ENCODE measurements around the gene GLCE. TPM values are rescaled to one million over a fixed set of nuclear protein-coding genes. Genes with fewer than 3 reads are reported as not detected.

Gene GLCE
- total RNA-seq, 3 donors from 2014 or later (not counting 1 experiment from before 2014, with no cell fraction given), result 2.0 to 4.5 (median 3.4) TPM

DNA sequence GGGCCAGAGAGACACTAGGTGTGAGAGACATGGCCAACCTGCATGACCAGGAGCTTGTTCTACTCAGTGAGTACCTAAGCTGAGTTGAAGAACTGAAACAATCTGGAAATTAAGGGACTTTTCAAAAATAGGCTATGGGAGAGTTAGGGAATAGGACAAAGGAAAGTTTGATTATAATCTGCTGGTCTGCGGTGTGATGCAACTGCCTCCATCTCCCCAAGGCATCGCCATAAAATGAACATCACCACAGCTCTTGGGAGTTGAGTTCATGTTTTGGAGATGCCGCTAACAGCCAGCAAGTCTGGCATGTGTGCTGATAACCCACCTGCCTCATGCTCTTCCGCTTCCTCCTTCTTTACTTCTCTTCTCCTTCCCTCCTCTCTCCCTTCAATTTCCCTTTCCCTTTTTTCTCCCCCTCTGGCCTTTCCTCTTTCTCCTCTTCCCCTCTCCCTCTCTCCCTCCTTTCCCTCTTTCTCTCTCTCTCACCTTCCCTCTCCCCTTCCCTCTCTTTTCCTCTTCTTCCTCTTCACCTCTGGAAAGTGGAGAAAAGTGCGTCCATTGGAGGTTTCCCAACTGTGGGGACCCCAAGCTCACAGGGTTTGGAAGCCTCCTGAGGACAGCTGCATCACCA, 39.1 kb upstream of the GLCE start:
- TF ChIP-seq, protein P1, sequence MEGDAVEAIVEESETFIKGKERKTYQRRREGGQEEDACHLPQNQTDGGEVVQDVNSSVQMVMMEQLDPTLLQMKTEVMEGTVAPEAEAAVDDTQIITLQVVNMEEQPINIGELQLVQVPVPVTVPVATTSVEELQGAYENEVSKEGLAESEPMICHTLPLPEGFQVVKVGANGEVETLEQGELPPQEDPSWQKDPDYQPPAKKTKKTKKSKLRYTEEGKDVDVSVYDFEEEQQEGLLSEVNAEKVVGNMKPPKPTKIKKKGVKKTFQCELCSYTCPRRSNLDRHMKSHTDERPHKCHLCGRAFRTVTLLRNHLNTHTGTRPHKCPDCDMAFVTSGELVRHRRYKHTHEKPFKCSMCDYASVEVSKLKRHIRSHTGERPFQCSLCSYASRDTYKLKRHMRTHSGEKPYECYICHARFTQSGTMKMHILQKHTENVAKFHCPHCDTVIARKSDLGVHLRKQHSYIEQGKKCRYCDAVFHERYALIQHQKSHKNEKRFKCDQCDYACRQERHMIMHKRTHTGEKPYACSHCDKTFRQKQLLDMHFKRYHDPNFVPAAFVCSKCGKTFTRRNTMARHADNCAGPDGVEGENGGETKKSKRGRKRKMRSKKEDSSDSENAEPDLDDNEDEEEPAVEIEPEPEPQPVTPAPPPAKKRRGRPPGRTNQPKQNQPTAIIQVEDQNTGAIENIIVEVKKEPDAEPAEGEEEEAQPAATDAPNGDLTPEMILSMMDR (IDR thresholded peaks at IDR 0.05), result no peak
- Histone ChIP-seq H3K4me1 (ENCODE audit: control insufficient read depth, insufficient read depth, low read length) (no peaks in the 10 kb centered on the region), H3K4me3 (ENCODE audit: low read length) (no peak overlapping the region), H3K9me3 (ENCODE audit: control insufficient read depth, insufficient read depth, low read length) (no peaks in the 10 kb centered on the region), H3K27ac (ENCODE audit: low read length) (no peak overlapping the region), H3K27me3 (ENCODE audit: control insufficient read depth, insufficient read depth, low read length) (no peaks in the 10 kb centered on the region), H3K36me3 (ENCODE audit: control insufficient read depth, insufficient read depth, low read length) (no peaks in the 10 kb centered on the region)
- H3K9me3 Mint-ChIP-seq, result no peaks in the 10 kb centered on the region
- H3K27ac Mint-ChIP-seq, result no peak overlapping the region
- H3K27me3 Mint-ChIP-seq (ENCODE audit: low read depth in 2 of 2), result peaks cover 8 to 9% of the 10 kb centered on the region in 2 donors
- no peaks in the 10 kb centered on the region for H3K36me3 Mint-ChIP-seq
- no peak overlapping the region for H3K4me3 Mint-ChIP-seq
- peaks cover 0 to 7% of the 10 kb centered on the region in 2 donors for H3K4me1 Mint-ChIP-seq
- WGBS (ENCODE audit: insufficient coverage), result 96% methylated on average over 5 of the region's 5 CpGs
- intact Hi-C loops (cut with micrococcal nuclease), result no loop called here
- DNase-seq, result no peak
- ATAC-seq, result no peak

GRCh38 chr15:69125236-69125635, 35.2 kb upstream of the GLCE start:
- Mint-ChIP-seq H3K27me3 (ENCODE audit: low read depth in 2 of 2) (no peaks in the 10 kb centered on the region), H3K4me1 (peaks cover 0 to 7% of the 10 kb centered on the region in 2 donors), H3K9me3 (no peaks in the 10 kb centered on the region), H3K36me3 (no peaks in the 10 kb centered on the region), H3K27ac (no peak overlapping the region), H3K4me3 (no peak overlapping the region)
- intact Hi-C loops (cut with micrococcal nuclease), result no loop called here
- no peaks in the 10 kb centered on the region for H3K27me3 ChIP-seq (ENCODE audit: control insufficient read depth, insufficient read depth, low read length)
- no peak overlapping the region for H3K4me3 ChIP-seq (ENCODE audit: low read length)
- H3K27ac ChIP-seq (ENCODE audit: low read length), result no peak overlapping the region
- no peaks in the 10 kb centered on the region for H3K36me3 ChIP-seq (ENCODE audit: control insufficient read depth, insufficient read depth, low read length)
- TF ChIP-seq, protein P1 (IDR thresholded peaks at IDR 0.05), result no peak
- 79% methylated on average over 8 of the region's 8 CpGs for WGBS (ENCODE audit: insufficient coverage)
- no peak for ATAC-seq
- DNase-seq, result no peak
- no peaks in the 10 kb centered on the region for H3K9me3 ChIP-seq (ENCODE audit: control insufficient read depth, insufficient read depth, low read length)
- H3K4me1 ChIP-seq (ENCODE audit: control insufficient read depth, insufficient read depth, low read length), result peaks cover 2% of the 10 kb centered on the region

DNA sequence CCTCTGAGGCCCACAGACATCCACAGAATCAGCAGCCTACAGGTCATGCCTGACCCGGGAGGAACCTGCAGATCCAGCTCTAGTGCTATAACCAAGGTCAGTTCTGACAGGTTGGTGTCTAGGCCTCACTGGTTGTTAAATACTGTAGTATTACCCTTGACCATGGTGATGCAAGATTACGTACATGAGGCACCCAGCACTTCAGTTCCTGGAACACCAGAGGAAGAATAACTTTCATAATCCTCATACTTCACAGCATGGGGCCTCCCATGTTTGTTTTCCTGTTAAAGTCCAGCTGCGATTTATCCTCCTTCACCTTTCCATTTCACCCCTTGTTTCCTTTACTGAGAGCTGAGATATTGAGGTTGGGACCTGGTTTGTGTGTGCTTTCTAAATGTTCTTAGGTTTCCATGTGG, 34.4 kb upstream of the GLCE start:
- Mint-ChIP-seq H3K36me3 (no peaks in the 10 kb centered on the region), H3K27me3 (ENCODE audit: low read depth in 2 of 2) (no peaks in the 10 kb centered on the region), H3K4me3 (no peak overlapping the region), H3K9me3 (no peaks in the 10 kb centered on the region), H3K27ac (no peak overlapping the region), H3K4me1 (peaks cover 0 to 7% of the 10 kb centered on the region in 2 donors)
- ATAC-seq (no peak), DNase-seq (no peak)
- Histone ChIP-seq H3K4me3 (ENCODE audit: low read length) (no peak overlapping the region), H3K4me1 (ENCODE audit: control insufficient read depth, insufficient read depth, low read length) (peaks cover 2% of the 10 kb centered on the region), H3K27me3 (ENCODE audit: control insufficient read depth, insufficient read depth, low read length) (no peaks in the 10 kb centered on the region), H3K9me3 (ENCODE audit: control insufficient read depth, insufficient read depth, low read length) (no peaks in the 10 kb centered on the region), H3K27ac (ENCODE audit: low read length) (no peak overlapping the region), H3K36me3 (ENCODE audit: control insufficient read depth, insufficient read depth, low read length) (no peaks in the 10 kb centered on the region)
- TF ChIP-seq, protein P1 (IDR thresholded peaks at IDR 0.05), result no peak
- 65% methylated on average over 2 of the region's 3 CpGs for WGBS (ENCODE audit: insufficient coverage)
- intact Hi-C loops (cut with micrococcal nuclease), result no loop called here

DNA sequence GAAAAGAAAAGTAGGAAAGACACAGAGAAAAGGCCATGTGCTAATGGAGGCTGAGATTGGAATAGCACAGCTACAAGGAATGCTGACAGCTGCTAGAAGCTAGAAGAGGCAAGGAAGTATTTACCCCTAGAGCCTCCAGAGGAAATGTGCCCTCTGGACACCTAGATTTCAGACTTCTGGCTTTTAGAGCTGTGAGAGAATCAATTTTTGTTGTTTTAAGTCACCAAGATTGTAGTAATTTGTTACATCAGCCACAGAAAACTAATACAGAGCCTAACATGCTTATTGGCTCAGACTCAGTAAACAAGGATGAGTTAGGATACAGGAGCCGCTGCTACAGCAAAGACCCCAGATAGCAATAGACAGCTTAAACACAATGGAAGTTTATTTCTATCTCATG, 33.1 kb upstream of the GLCE start:
- no peak overlapping the region for H3K27ac ChIP-seq (ENCODE audit: low read length)

More for the DNA sequence above, 33.1 kb upstream of the GLCE start:
- Mint-ChIP-seq H3K4me1 (peaks cover 0 to 7% of the 10 kb centered on the region in 2 donors), H3K9me3 (no peaks in the 10 kb centered on the region), H3K27me3 (ENCODE audit: low read depth in 2 of 2) (peaks cover 0 to 3% of the 10 kb centered on the region in 2 donors), H3K36me3 (no peaks in the 10 kb centered on the region), H3K27ac (no peak overlapping the region), H3K4me3 (no peak overlapping the region)
- Histone ChIP-seq H3K27me3 (ENCODE audit: control insufficient read depth, insufficient read depth, low read length) (no peaks in the 10 kb centered on the region), H3K4me1 (ENCODE audit: control insufficient read depth, insufficient read depth, low read length) (peaks cover 5% of the 10 kb centered on the region), H3K9me3 (ENCODE audit: control insufficient read depth, insufficient read depth, low read length) (no peaks in the 10 kb centered on the region), H3K4me3 (ENCODE audit: low read length) (no peak overlapping the region), H3K36me3 (ENCODE audit: control insufficient read depth, insufficient read depth, low read length) (no peaks in the 10 kb centered on the region)
- WGBS (ENCODE audit: insufficient coverage), result no CpG with 5 or more reads among the region's 1 CpG
- TF ChIP-seq, protein P1 (IDR thresholded peaks at IDR 0.05), result no peak
- intact Hi-C loops (cut with micrococcal nuclease), result no loop called here
- ATAC-seq, result no peak
- DNase-seq, result no peak

All from natural killer cell (primary cell).